Brain microvascular endothelial cell (primary cell): Measurements from ENCODE around the gene CEP72.
A peak's percentile ranks its signal among the peaks of the same experiment; 100 is the strongest.

Source experiments
- DNase-seq: peaks from one replicate; pipeline ENCODE4 v3.0.0-alpha.2; 2020
- H3K27ac ChIP-seq: fragments of 250-450 bp; sonication (Bioruptor Pico); 2 replicates; pipeline ENCODE4 v1.5.1; 2020; ENCODE audit warnings: mild to moderate bottlenecking, moderate library complexity
- H3K27me3 ChIP-seq: fragments of 250-450 bp; sonication (Bioruptor Pico); replicated peaks from 2 replicates; pipeline ENCODE4 v1.5.1; 2020; ENCODE audit warnings: mild to moderate bottlenecking
- H3K36me3 ChIP-seq: fragments of 250-450 bp; sonication (Bioruptor Pico); replicated peaks from 2 replicates; pipeline ENCODE4 v1.5.1; 2020; ENCODE audit warnings: mild to moderate bottlenecking
- H3K4me3 ChIP-seq: 2 replicates; pipeline ENCODE4 v1.5.1; 2011; ENCODE audit warnings: low read depth, mild to moderate bottlenecking, control low read depth, low read length, moderate library complexity
- in situ Hi-C: cut with HindIII; loops from 2 replicates; pipeline ENCODE4 v1.10.0; 2017; ENCODE audit warnings: low sequenced_read_pairs, low pct_ligation_motif_present
- TF ChIP-seq, protein P1 (sequence below): IDR thresholded peaks from 2 replicates; pipeline ENCODE4 v1.5.1; 2011; ENCODE audit warnings: low read depth, mild to moderate bottlenecking, moderate library complexity, low read length, control low read depth, inconsistent platforms; ENCODE audit errors: missing control alignments

CEP72 gene, protein sequence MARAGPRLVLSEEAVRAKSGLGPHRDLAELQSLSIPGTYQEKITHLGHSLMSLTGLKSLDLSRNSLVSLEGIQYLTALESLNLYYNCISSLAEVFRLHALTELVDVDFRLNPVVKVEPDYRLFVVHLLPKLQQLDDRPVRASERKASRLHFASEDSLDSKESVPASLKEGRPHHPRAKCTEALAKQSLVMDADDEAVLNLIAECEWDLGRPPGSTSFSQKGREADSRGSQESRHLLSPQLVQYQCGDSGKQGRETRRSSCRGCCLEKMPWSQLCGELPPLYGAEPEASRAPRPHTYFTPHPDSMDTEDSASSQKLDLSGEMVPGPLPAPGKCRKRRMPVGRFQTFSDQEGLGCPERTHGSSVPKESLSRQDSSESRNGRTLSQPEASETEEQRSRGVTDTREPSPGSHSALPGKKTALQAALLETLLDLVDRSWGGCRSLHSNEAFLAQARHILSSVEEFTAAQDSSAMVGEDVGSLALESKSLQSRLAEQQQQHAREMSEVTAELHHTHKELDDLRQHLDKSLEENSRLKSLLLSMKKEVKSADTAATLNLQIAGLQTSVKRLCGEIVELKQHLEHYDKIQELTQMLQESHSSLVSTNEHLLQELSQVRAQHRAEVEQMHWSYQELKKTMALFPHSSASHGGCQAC

GRCh38 chr5:611731-612486, at the start of gene CEP72:
CEP72 (plus strand) TSS chr5:612340; CDS start chr5:612362, 22 bp downstream.
- TF ChIP-seq, protein P1, sequence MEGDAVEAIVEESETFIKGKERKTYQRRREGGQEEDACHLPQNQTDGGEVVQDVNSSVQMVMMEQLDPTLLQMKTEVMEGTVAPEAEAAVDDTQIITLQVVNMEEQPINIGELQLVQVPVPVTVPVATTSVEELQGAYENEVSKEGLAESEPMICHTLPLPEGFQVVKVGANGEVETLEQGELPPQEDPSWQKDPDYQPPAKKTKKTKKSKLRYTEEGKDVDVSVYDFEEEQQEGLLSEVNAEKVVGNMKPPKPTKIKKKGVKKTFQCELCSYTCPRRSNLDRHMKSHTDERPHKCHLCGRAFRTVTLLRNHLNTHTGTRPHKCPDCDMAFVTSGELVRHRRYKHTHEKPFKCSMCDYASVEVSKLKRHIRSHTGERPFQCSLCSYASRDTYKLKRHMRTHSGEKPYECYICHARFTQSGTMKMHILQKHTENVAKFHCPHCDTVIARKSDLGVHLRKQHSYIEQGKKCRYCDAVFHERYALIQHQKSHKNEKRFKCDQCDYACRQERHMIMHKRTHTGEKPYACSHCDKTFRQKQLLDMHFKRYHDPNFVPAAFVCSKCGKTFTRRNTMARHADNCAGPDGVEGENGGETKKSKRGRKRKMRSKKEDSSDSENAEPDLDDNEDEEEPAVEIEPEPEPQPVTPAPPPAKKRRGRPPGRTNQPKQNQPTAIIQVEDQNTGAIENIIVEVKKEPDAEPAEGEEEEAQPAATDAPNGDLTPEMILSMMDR, result no peak
- Histone ChIP-seq H3K27ac (peak within 1 kb of the TSS; percentile 69), H3K27me3 (no peaks in the 10 kb centered on the region), H3K36me3 (no peaks in the 10 kb centered on the region), H3K4me3 (peak within 1 kb of the TSS; percentile 79)
- in situ Hi-C loops, result no loop called here
- DNase-seq, result peak; percentile 69

- H3K27me3 ChIP-seq, result peaks cover 14% of the 10 kb centered on the region
- H3K4me3 ChIP-seq, result no peak overlapping the region
- no peaks in the 10 kb centered on the region for H3K36me3 ChIP-seq
- in situ Hi-C loops, result no loop called here
- DNase-seq, result no peak
- no peak overlapping the region for H3K27ac ChIP-seq
- TF ChIP-seq, protein P1, result no peak
Observed at GRCh38 chr5:565782-566440, 46.2 kb upstream of the CEP72 start.

- H3K36me3 ChIP-seq, result no peaks in the 10 kb centered on the region
- DNase-seq, result no peak
- TF ChIP-seq, protein P1, result no peak
- H3K27ac ChIP-seq, result no peak overlapping the region
- no peak overlapping the region for H3K4me3 ChIP-seq
- in situ Hi-C loops, result no loop called here
- peaks cover 14% of the 10 kb centered on the region for H3K27me3 ChIP-seq
Observed at GRCh38 chr5:566636-567309, 45.4 kb upstream of the CEP72 start.

GRCh38 chr5:567664-568060, 44.5 kb upstream of the CEP72 start:
- Histone ChIP-seq H3K27me3 (peaks cover 14% of the 10 kb centered on the region), H3K4me3 (no peak overlapping the region), H3K27ac (no peak overlapping the region), H3K36me3 (no peaks in the 10 kb centered on the region)
- in situ Hi-C loops, result no loop called here
- TF ChIP-seq, protein P1, result no peak
- DNase-seq, result no peak

DNA sequence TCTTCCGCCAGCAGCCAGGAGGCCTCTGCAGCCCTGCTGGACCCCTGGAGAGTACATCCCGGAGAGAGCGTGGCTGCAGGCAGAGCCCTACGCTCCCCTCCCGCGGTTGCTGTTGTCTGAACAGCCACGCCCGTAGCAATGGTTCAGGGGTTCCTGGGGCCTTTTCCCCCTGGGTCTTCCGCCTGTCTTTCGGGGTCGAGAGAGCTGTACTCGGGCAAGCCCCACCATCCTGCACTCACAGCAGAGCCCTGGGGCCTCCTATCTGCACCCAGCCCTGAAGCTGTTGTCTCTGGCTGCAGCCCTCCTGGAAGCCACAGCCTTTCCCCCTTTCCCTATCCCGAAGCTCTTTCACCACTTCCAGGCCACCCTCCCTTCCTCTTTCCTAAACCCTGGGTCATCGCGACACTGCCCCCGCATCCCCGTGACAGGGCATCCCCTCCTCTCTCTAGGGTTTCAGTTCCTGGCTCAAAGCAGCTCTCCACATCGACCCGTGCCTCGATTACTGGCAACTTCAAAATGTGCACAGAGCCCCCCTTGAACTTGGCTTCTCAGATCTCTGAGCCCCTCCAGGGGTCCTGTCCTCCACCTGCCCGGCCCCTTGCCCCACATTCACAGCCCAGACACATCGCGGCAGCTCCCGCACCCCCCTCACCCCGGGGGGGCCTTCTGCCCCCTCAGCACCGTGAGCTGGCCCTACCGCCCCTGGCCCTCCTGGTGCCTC, 43.9 kb upstream of the CEP72 start:
- Histone ChIP-seq H3K27ac (no peak overlapping the region), H3K4me3 (no peak overlapping the region), H3K36me3 (no peaks in the 10 kb centered on the region), H3K27me3 (peaks cover 14% of the 10 kb centered on the region)
- DNase-seq, result no peak
- TF ChIP-seq, protein P1, result no peak
- in situ Hi-C loops, result no loop called here
